Immature natural killer cell (primary cell): Measurements from ENCODE around the gene PCBP1. TPM values are rescaled to one million over a fixed set of nuclear protein-coding genes. Genes with fewer than 3 reads are reported as not detected.

Source experiments
- DNase-seq, 3 donors: peaks; one replicate each; pipeline ENCODE4 v3.0.0; 2022; ENCODE audit warnings: mixed read lengths in 1 of 3
- H3K27ac Mint-ChIP-seq, 6 donors: one replicate each; pipeline ENCODE4 v1.8.0; 2020; ENCODE audit warnings: mixed read lengths in 6 of 6, mild to moderate bottlenecking in 5 of 6, inconsistent platforms in 4 of 6, moderate library complexity in 3 of 6
- H3K27me3 Mint-ChIP-seq, 3 donors: one replicate each; pipeline ENCODE4 v1.8.0; 2020 to 2021; ENCODE audit warnings: low read depth in 3 of 3, mild to moderate bottlenecking in 3 of 3, mixed read lengths in 3 of 3, moderate library complexity in 3 of 3, inconsistent platforms in 1 of 3
- H3K36me3 Mint-ChIP-seq, 3 donors: one replicate each; pipeline ENCODE4 v1.8.0; 2020; ENCODE audit warnings: mixed read lengths in 3 of 3, inconsistent platforms in 2 of 3, mild to moderate bottlenecking in 2 of 3
- H3K4me1 Mint-ChIP-seq, 2 donors: one replicate each; pipeline ENCODE4 v1.8.0; 2020; ENCODE audit warnings: inconsistent platforms in 2 of 2, mild to moderate bottlenecking in 2 of 2, mixed read lengths in 2 of 2, moderate library complexity in 1 of 2
- H3K4me3 Mint-ChIP-seq, 5 donors: one replicate each; pipeline ENCODE4 v1.8.0; 2020; ENCODE audit warnings: mild to moderate bottlenecking in 5 of 5, mixed read lengths in 5 of 5, inconsistent platforms in 3 of 5, moderate library complexity in 3 of 5
- H3K9me3 Mint-ChIP-seq, 6 donors: one replicate each; pipeline ENCODE4 v1.8.0; 2020; ENCODE audit warnings: mild to moderate bottlenecking in 6 of 6, mixed read lengths in 6 of 6, inconsistent platforms in 4 of 6, moderate library complexity in 3 of 6
- polyA plus RNA-seq, 3 donors: library from polyadenylated mRNA; unstranded; fragments of 300-500 nt; fragmentation: Illumina TruSeq; gene quantifications; one replicate each; pipeline ENCODE4 v1.2.3, GENCODE V29; 2021

The PCBP1 gene
- polyA plus RNA-seq, 3 donors from 2014 or later = 184 to 233 (median 232) TPM

GRCh38 chr2:70111752-70112591 lies 24.7 kb downstream of the PCBP1 start:
- Mint-ChIP-seq H3K4me1 (peaks cover 66 to 67% of the 10 kb centered on the region in 2 donors), H3K9me3 (no peaks in the 10 kb centered on the region), H3K27ac (peak overlapping the region in 2 of 6 donors; percentile 55 to 57), H3K27me3 (peaks cover 0 to 9% (median 9%) of the 10 kb centered on the region in 3 donors), H3K36me3 (no peaks in the 10 kb centered on the region), H3K4me3 (no peak overlapping the region)
- DNase-seq = no peak

GRCh38 chr2:70113359-70114070 lies 26.2 kb downstream of the PCBP1 start:
- Mint-ChIP-seq H3K27me3 (peaks cover 0 to 7% (median 5%) of the 10 kb centered on the region in 3 donors), H3K27ac (peak overlapping the region in 3 of 6 donors; percentile 30 to 74 (median 61)), H3K4me3 (no peak overlapping the region), H3K36me3 (no peaks in the 10 kb centered on the region), H3K4me1 (peaks cover 51 to 60% of the 10 kb centered on the region in 2 donors), H3K9me3 (no peaks in the 10 kb centered on the region)
- no peak for DNase-seq

GRCh38 chr2:70115646-70116442 lies 28.6 kb downstream of the PCBP1 start:
- no peak for DNase-seq
- Mint-ChIP-seq H3K27ac (peak overlapping the region in 3 of 6 donors; percentile 34 to 55 (median 49)), H3K4me3 (peak overlapping the region in 1 of 5 donors; percentile 46), H3K9me3 (no peaks in the 10 kb centered on the region), H3K27me3 (peaks cover 0 to 3% (median 2%) of the 10 kb centered on the region in 3 donors), H3K4me1 (peaks cover 39 to 46% of the 10 kb centered on the region in 2 donors), H3K36me3 (no peaks in the 10 kb centered on the region)

GRCh38 chr2:70116936-70117552 lies 29.8 kb downstream of the PCBP1 start:
- Mint-ChIP-seq H3K36me3 (no peaks in the 10 kb centered on the region), H3K27ac (peak overlapping the region in 5 of 6 donors; percentile 15 to 69 (median 34)), H3K27me3 (peaks cover 0 to 3% (median 3%) of the 10 kb centered on the region in 3 donors), H3K9me3 (no peaks in the 10 kb centered on the region), H3K4me3 (no peak overlapping the region), H3K4me1 (peaks cover 39 to 46% of the 10 kb centered on the region in 2 donors)
- no peak for DNase-seq

GRCh38 chr2:70118798-70119454 lies 31.6 kb downstream of the PCBP1 start:
- Mint-ChIP-seq H3K4me3 (no peak overlapping the region), H3K9me3 (no peaks in the 10 kb centered on the region), H3K27ac (peak overlapping the region; percentile 52 to 87 (median 64)), H3K4me1 (peaks cover 50 to 62% of the 10 kb centered on the region in 2 donors), H3K36me3 (no peaks in the 10 kb centered on the region), H3K27me3 (peaks cover 5 to 13% (median 11%) of the 10 kb centered on the region in 3 donors)
- DNase-seq = no peak

GRCh38 chr2:70121627-70122372 lies 34.5 kb downstream of the PCBP1 start:
- peak overlapping the region; percentile 13 to 60 (median 33) for H3K4me3 Mint-ChIP-seq

GRCh38 chr2:70122470-70122869 lies 35.2 kb downstream of the PCBP1 start:
- H3K4me3 Mint-ChIP-seq = peak overlapping the region; percentile 86 to 96 (median 89)
- peaks cover 11 to 26% (median 25%) of the 10 kb centered on the region in 3 donors for H3K27me3 Mint-ChIP-seq
- H3K27ac Mint-ChIP-seq = peak overlapping the region; percentile 95 to 100 (median 99)
- no peaks in the 10 kb centered on the region for H3K36me3 Mint-ChIP-seq
- no peaks in the 10 kb centered on the region for H3K9me3 Mint-ChIP-seq
- DNase-seq = no peak
- H3K4me1 Mint-ChIP-seq = peaks cover 71 to 75% of the 10 kb centered on the region in 2 donors

More at GRCh38 chr2:70121627-70122372, 34.5 kb downstream of the PCBP1 start:
- peak; percentile 28 to 43 (median 31) for DNase-seq
- Mint-ChIP-seq H3K4me1 (peaks cover 65 to 76% of the 10 kb centered on the region in 2 donors), H3K27ac (peak overlapping the region; percentile 85 to 100 (median 97)), H3K27me3 (peaks cover 11 to 26% (median 25%) of the 10 kb centered on the region in 3 donors), H3K9me3 (no peaks in the 10 kb centered on the region), H3K36me3 (no peaks in the 10 kb centered on the region)

- no peaks in the 10 kb centered on the region for H3K9me3 Mint-ChIP-seq
- peaks cover 11 to 26% (median 25%) of the 10 kb centered on the region in 3 donors for H3K27me3 Mint-ChIP-seq
- H3K4me3 Mint-ChIP-seq = peak overlapping the region; percentile 87 to 96 (median 91)
- H3K27ac Mint-ChIP-seq = peak overlapping the region; percentile 95 to 100 (median 99)
- peaks cover 78 to 79% of the 10 kb centered on the region in 2 donors for H3K4me1 Mint-ChIP-seq
- peaks cover 0 to 3% (median 0%) of the 10 kb centered on the region in 3 donors for H3K36me3 Mint-ChIP-seq
- DNase-seq = peak; percentile 46 to 47 (median 47)
Observed at GRCh38 chr2:70123051-70123828, 36.0 kb downstream of the PCBP1 start.

- Mint-ChIP-seq H3K36me3 (peaks cover 0 to 3% (median 0%) of the 10 kb centered on the region in 3 donors), H3K9me3 (no peaks in the 10 kb centered on the region), H3K27me3 (peaks cover 11 to 26% (median 25%) of the 10 kb centered on the region in 3 donors), H3K4me3 (peak overlapping the region; percentile 87 to 96 (median 91)), H3K27ac (peak overlapping the region; percentile 95 to 100 (median 99)), H3K4me1 (peaks cover 79 to 80% of the 10 kb centered on the region in 2 donors)
- no peak for DNase-seq
Observed at GRCh38 chr2:70123829-70124116, 36.5 kb downstream of the PCBP1 start.

GRCh38 chr2:70124983-70125480 lies 37.8 kb downstream of the PCBP1 start:
- peaks cover 80 to 82% of the 10 kb centered on the region in 2 donors for H3K4me1 Mint-ChIP-seq
- peak overlapping the region; percentile 87 to 96 (median 91) for H3K4me3 Mint-ChIP-seq
- DNase-seq = peak; percentile 68 to 72 (median 68)
- peaks cover 11 to 29% (median 22%) of the 10 kb centered on the region in 3 donors for H3K27me3 Mint-ChIP-seq
- H3K9me3 Mint-ChIP-seq = no peaks in the 10 kb centered on the region
- peaks cover 0 to 3% (median 0%) of the 10 kb centered on the region in 3 donors for H3K36me3 Mint-ChIP-seq
- H3K27ac Mint-ChIP-seq = peak overlapping the region; percentile 95 to 100 (median 99)

- Mint-ChIP-seq H3K27ac (peak overlapping the region; percentile 95 to 100 (median 99)), H3K4me3 (peak overlapping the region; percentile 87 to 96 (median 91)), H3K4me1 (peaks cover 83 to 86% of the 10 kb centered on the region in 2 donors), H3K27me3 (peaks cover 11 to 29% (median 22%) of the 10 kb centered on the region in 3 donors), H3K36me3 (peaks cover 0 to 3% (median 0%) of the 10 kb centered on the region in 3 donors), H3K9me3 (no peaks in the 10 kb centered on the region)
- no peak for DNase-seq
Observed at GRCh38 chr2:70125498-70125898, 38.2 kb downstream of the PCBP1 start.
